SK-N-SH (cell line): ENCODE measurements around the gene C1QTNF8.

ENCODE experiments used
- EP300 ChIP-seq, 2 experiments: IDR thresholded peaks; 2 replicates each; pipeline versions ENCODE4 v1.4.0 to v1.6.1; 2012; ENCODE audit warnings: borderline replicate concordance in 1 of 2, low read depth in 1 of 2, low read length in 1 of 2
- FOSL2 ChIP-seq: IDR thresholded peaks from 2 replicates; pipeline ENCODE4 v1.4.0; 2012; ENCODE audit warnings: low read depth, mild to moderate bottlenecking, moderate library complexity, borderline replicate concordance
- GABPA ChIP-seq: IDR thresholded peaks from 2 replicates; pipeline ENCODE4 v1.4.0; 2012; ENCODE audit warnings: low read depth, mild to moderate bottlenecking
- JUND ChIP-seq: IDR thresholded peaks from 2 replicates; pipeline ENCODE4 v1.4.0; 2012
- RAD21 ChIP-seq: IDR thresholded peaks from 2 replicates; pipeline ENCODE4 v1.6.1; 2012; ENCODE audit warnings: mild to moderate bottlenecking, low read length
- SIN3A ChIP-seq: IDR thresholded peaks from 2 replicates; pipeline ENCODE4 v1.6.1; 2012; ENCODE audit warnings: low read depth, mild to moderate bottlenecking, low read length, moderate library complexity, borderline replicate concordance
- TCF12 ChIP-seq: IDR thresholded peaks from 2 replicates; pipeline ENCODE4 v1.4.0; 2012
- TF ChIP-seq, protein P1 (sequence below): fragments of 200-600 bp; sonication (generic); IDR thresholded peaks from 2 replicates; pipeline ENCODE4 v1.6.1; 2017; ENCODE audit warnings: antibody characterized with exemption, mild to moderate bottlenecking, moderate library complexity
- TF ChIP-seq, protein P2 (sequence below): IDR thresholded peaks from 2 replicates; pipeline ENCODE4 v1.6.1; 2012; ENCODE audit warnings: mild to moderate bottlenecking, low read depth, low read length, moderate library complexity
- TF ChIP-seq, protein P3 (sequence below): fragments of 150-350 bp; IDR thresholded peaks from 2 replicates; pipeline ENCODE4 v1.6.1; 2017; ENCODE audit warnings: antibody characterized with exemption, low read length, low read depth, borderline replicate concordance

DNA sequence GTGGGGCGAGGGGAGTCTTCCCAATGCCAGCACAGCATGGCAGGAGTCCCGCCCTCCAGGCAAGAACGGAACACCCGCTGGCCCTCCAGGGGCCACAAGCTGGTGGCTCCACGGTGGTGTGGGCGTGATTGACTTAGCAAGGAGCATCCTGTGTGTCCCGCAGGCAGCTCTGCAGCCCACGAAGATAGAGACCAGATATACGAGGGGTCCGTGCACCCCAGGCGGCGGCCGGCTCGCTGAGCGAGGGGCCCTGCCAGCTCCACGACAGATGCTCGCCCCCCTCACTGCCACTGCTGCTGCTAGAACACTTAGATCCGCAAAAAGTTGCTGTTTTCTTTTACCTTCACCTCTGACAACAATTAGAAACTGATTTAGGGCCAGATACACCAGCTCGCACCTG lies 46.9 kb upstream of the C1QTNF8 start:
- TF ChIP-seq, protein P1, sequence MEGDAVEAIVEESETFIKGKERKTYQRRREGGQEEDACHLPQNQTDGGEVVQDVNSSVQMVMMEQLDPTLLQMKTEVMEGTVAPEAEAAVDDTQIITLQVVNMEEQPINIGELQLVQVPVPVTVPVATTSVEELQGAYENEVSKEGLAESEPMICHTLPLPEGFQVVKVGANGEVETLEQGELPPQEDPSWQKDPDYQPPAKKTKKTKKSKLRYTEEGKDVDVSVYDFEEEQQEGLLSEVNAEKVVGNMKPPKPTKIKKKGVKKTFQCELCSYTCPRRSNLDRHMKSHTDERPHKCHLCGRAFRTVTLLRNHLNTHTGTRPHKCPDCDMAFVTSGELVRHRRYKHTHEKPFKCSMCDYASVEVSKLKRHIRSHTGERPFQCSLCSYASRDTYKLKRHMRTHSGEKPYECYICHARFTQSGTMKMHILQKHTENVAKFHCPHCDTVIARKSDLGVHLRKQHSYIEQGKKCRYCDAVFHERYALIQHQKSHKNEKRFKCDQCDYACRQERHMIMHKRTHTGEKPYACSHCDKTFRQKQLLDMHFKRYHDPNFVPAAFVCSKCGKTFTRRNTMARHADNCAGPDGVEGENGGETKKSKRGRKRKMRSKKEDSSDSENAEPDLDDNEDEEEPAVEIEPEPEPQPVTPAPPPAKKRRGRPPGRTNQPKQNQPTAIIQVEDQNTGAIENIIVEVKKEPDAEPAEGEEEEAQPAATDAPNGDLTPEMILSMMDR = no peak
- TF ChIP-seq SIN3A (no peak), JUND (no peak), FOSL2 (no peak), RAD21 (no peak), GABPA (no peak), TCF12 (no peak), EP300 (IDR thresholded peaks at IDR 0.05; ENCODE audit: borderline replicate concordance in 1 of 2, low read depth in 1 of 2, low read length in 1 of 2) (no peak)
- TF ChIP-seq, protein P2, sequence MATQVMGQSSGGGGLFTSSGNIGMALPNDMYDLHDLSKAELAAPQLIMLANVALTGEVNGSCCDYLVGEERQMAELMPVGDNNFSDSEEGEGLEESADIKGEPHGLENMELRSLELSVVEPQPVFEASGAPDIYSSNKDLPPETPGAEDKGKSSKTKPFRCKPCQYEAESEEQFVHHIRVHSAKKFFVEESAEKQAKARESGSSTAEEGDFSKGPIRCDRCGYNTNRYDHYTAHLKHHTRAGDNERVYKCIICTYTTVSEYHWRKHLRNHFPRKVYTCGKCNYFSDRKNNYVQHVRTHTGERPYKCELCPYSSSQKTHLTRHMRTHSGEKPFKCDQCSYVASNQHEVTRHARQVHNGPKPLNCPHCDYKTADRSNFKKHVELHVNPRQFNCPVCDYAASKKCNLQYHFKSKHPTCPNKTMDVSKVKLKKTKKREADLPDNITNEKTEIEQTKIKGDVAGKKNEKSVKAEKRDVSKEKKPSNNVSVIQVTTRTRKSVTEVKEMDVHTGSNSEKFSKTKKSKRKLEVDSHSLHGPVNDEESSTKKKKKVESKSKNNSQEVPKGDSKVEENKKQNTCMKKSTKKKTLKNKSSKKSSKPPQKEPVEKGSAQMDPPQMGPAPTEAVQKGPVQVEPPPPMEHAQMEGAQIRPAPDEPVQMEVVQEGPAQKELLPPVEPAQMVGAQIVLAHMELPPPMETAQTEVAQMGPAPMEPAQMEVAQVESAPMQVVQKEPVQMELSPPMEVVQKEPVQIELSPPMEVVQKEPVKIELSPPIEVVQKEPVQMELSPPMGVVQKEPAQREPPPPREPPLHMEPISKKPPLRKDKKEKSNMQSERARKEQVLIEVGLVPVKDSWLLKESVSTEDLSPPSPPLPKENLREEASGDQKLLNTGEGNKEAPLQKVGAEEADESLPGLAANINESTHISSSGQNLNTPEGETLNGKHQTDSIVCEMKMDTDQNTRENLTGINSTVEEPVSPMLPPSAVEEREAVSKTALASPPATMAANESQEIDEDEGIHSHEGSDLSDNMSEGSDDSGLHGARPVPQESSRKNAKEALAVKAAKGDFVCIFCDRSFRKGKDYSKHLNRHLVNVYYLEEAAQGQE = no peak
- TF ChIP-seq, protein P3, sequence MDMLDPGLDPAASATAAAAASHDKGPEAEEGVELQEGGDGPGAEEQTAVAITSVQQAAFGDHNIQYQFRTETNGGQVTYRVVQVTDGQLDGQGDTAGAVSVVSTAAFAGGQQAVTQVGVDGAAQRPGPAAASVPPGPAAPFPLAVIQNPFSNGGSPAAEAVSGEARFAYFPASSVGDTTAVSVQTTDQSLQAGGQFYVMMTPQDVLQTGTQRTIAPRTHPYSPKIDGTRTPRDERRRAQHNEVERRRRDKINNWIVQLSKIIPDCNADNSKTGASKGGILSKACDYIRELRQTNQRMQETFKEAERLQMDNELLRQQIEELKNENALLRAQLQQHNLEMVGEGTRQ = no peak
